ENCODE measurements around the gene NPAS3. TPM values are rescaled to one million over a fixed set of nuclear protein-coding genes. Genes with fewer than 3 reads are reported as not detected.

Gene NPAS3
- polyA plus RNA-seq, 1 donor: 1.0 TPM

DNA sequence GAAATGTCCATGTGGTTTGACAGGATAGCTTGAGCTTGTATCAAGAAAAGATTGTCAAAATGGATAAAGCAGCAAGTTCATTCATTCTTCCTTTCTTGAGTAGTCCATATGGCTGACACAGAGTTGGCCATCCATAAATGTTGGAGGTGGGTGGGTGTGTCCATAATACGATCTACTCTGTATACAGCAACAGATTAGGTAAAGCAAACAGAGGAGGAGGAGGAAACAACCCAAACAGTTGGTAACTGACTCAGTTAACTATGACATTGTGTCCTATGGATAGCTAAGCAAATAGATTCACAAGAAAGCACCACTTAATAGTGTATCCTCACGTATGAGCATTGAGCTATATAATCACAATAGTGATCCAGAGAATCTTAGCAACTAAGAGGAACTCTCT lies 868.2 kb downstream of the NPAS3 start:
- no peak for DNase-seq
- no peaks in the 10 kb centered on the region for H3K36me3 ChIP-seq (ENCODE audit: control insufficient read depth, insufficient read depth, low read length)
- no peak overlapping the region for H3K4me3 ChIP-seq (ENCODE audit: low read length)
- WGBS (ENCODE audit: insufficient coverage, low lambda C conversion rate): no CpG with 5 or more reads among the region's 2 CpGs
- H3K27me3 ChIP-seq (ENCODE audit: control insufficient read depth, insufficient read depth, low read length): peaks cover 13% of the 10 kb centered on the region
- no peak overlapping the region for H3K27ac ChIP-seq (ENCODE audit: low read length)
- no peaks in the 10 kb centered on the region for H3K4me1 ChIP-seq (ENCODE audit: control insufficient read depth, insufficient read depth, low read length)
- H3K9me3 ChIP-seq (ENCODE audit: control insufficient read depth, low read depth, low read length): no peaks in the 10 kb centered on the region

DNA sequence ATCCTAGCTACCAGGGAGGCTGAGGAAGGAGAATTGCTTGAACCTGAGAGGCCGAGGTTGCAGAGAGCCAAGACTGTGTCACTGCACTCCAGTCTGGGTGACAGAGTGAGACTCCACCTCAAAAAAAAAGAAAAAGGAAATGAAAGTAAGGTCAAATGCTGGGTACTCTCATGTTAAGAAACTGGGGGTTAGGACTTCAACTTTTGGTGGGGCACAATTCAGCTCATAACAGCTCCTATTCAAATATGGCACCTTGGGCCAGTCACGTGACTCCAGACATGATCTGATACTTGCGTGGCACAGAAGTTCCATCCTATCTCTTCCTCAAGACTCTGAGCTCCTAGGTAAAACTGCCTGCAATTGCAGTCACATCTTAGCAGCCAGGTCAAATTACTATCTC lies 869.5 kb downstream of the NPAS3 start:
- WGBS (ENCODE audit: insufficient coverage, low lambda C conversion rate): no CpG with 5 or more reads among the region's 3 CpGs
- H3K27ac ChIP-seq (ENCODE audit: low read length): no peak overlapping the region
- no peaks in the 10 kb centered on the region for H3K9me3 ChIP-seq (ENCODE audit: control insufficient read depth, low read depth, low read length)
- H3K4me1 ChIP-seq (ENCODE audit: control insufficient read depth, insufficient read depth, low read length): no peaks in the 10 kb centered on the region
- peaks cover 8% of the 10 kb centered on the region for H3K27me3 ChIP-seq (ENCODE audit: control insufficient read depth, insufficient read depth, low read length)
- no peaks in the 10 kb centered on the region for H3K36me3 ChIP-seq (ENCODE audit: control insufficient read depth, insufficient read depth, low read length)
- H3K4me3 ChIP-seq (ENCODE audit: low read length): no peak overlapping the region
- no peak for DNase-seq

DNA sequence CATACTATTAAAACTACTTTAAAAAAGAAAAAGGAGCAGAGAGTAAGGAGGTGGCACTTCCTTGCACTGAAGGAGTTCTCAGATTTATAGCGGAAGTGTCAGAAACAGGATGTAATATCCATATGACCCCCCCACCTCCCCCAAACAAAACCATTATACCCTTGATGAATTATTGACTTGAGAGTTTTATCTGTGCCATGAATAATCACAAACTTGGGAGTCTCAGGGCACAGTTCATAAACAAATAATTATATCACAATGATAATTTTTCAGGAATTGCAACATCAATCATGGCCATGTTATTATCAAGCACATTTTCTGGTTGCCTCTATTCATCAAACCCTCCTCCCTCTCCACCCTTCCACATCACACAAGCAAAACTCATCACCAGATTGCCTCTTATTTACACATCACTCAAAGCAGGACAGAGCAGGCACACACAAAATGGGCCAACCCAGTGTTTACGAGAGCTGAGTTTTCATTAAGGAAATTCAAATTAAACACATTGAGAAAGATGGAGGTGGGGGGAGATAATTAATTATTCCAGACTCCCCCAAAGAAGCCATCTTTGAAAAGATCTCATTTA lies 870.8 kb downstream of the NPAS3 start:
- no peak overlapping the region for H3K27ac ChIP-seq (ENCODE audit: low read length)
- no peaks in the 10 kb centered on the region for H3K36me3 ChIP-seq (ENCODE audit: control insufficient read depth, insufficient read depth, low read length)
- H3K4me1 ChIP-seq (ENCODE audit: control insufficient read depth, insufficient read depth, low read length): no peaks in the 10 kb centered on the region
- no peak for DNase-seq
- no peak overlapping the region for H3K4me3 ChIP-seq (ENCODE audit: low read length)
- peaks cover 11% of the 10 kb centered on the region for H3K27me3 ChIP-seq (ENCODE audit: control insufficient read depth, insufficient read depth, low read length)
- no peaks in the 10 kb centered on the region for H3K9me3 ChIP-seq (ENCODE audit: control insufficient read depth, low read depth, low read length)
- WGBS (ENCODE audit: insufficient coverage, low lambda C conversion rate): no CpG with 5 or more reads among the region's 2 CpGs

DNA sequence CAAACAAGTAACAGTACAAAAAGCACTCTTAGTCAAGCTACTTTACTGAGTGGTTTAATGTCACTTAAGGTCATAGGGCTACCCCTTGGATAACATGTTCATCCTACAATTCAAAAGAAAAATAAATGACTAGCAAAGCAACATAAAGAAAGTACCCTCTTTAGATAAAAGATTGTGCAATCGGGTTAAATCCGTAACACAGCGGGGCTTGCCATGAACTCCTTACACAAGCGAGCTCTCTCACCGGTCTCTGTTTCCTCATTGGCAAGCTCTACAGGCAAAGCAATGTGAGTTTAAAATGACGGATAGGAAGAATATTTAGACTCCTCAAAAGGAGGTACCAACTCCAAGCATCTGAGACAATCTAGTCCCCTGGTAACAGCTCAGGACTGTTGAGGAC lies 871.6 kb downstream of the NPAS3 start:
- no CpG with 5 or more reads among the region's 6 CpGs for WGBS (ENCODE audit: insufficient coverage, low lambda C conversion rate)
- Histone ChIP-seq H3K27me3 (ENCODE audit: control insufficient read depth, insufficient read depth, low read length) (peaks cover 11% of the 10 kb centered on the region), H3K36me3 (ENCODE audit: control insufficient read depth, insufficient read depth, low read length) (no peaks in the 10 kb centered on the region), H3K9me3 (ENCODE audit: control insufficient read depth, low read depth, low read length) (no peaks in the 10 kb centered on the region), H3K4me3 (ENCODE audit: low read length) (no peak overlapping the region), H3K27ac (ENCODE audit: low read length) (no peak overlapping the region), H3K4me1 (ENCODE audit: control insufficient read depth, insufficient read depth, low read length) (no peaks in the 10 kb centered on the region)
- no peak for DNase-seq

DNA sequence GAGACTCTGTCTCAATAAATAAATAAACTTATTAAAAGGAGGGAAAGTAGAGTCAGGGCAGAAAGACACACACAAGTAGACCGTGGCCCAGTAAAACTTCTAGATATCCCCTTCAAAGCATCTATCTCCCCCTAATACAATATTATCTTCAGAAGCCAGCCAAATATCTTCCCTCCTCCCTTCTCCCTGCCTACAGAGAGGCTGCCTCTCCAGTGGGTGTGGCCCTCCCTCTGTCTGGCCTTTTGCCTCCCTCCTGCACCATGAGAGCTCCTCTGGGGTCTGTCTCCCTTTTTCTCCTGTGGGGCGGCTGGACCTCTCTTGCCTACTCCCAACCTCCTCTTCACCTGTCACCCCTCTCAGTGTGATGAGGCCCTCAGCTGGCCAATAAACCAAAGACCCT lies 873.0 kb downstream of the NPAS3 start:
- 100% methylated on average over 1 of the region's 2 CpGs for whole genome bisulfite sequencing (ENCODE audit: insufficient coverage, low lambda C conversion rate)
- H3K4me1 ChIP-seq (ENCODE audit: control insufficient read depth, insufficient read depth, low read length): no peaks in the 10 kb centered on the region
- DNase-seq: no peak

DNA sequence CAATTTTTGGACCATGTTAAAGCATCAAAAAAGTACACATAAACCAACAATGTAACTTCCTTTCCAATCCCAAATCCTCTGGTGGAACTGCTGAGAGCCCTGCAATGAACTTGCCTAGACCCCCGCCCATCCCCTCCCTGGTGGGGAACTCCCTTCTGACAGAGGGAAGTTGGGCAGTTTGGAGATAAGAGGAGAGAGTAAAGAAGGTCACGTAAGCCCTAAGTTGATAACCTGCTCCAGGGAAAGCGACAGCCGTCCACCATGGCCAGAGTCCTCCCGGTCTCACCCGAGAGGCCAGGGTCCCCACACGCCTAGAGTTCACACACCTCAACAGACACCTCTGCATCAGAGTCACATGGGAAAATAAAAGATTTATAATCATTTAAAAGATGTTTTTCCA lies 873.5 kb downstream of the NPAS3 start:
- no peaks in the 10 kb centered on the region for H3K9me3 ChIP-seq (ENCODE audit: control insufficient read depth, low read depth, low read length)
- no peak overlapping the region for H3K27ac ChIP-seq (ENCODE audit: low read length)
- no peaks in the 10 kb centered on the region for H3K4me1 ChIP-seq (ENCODE audit: control insufficient read depth, insufficient read depth, low read length)
- WGBS (ENCODE audit: insufficient coverage, low lambda C conversion rate): no CpG with 5 or more reads among the region's 7 CpGs
- no peak overlapping the region for H3K4me3 ChIP-seq (ENCODE audit: low read length)
- peaks cover 11% of the 10 kb centered on the region for H3K27me3 ChIP-seq (ENCODE audit: control insufficient read depth, insufficient read depth, low read length)
- no peaks in the 10 kb centered on the region for H3K36me3 ChIP-seq (ENCODE audit: control insufficient read depth, insufficient read depth, low read length)
- no peak for DNase-seq

More for the DNA sequence above, 873.0 kb downstream of the NPAS3 start:
- peaks cover 11% of the 10 kb centered on the region for H3K27me3 ChIP-seq (ENCODE audit: control insufficient read depth, insufficient read depth, low read length)
- no peak overlapping the region for H3K4me3 ChIP-seq (ENCODE audit: low read length)
- no peaks in the 10 kb centered on the region for H3K9me3 ChIP-seq (ENCODE audit: control insufficient read depth, low read depth, low read length)
- no peak overlapping the region for H3K27ac ChIP-seq (ENCODE audit: low read length)
- H3K36me3 ChIP-seq (ENCODE audit: control insufficient read depth, insufficient read depth, low read length): no peaks in the 10 kb centered on the region

DNA sequence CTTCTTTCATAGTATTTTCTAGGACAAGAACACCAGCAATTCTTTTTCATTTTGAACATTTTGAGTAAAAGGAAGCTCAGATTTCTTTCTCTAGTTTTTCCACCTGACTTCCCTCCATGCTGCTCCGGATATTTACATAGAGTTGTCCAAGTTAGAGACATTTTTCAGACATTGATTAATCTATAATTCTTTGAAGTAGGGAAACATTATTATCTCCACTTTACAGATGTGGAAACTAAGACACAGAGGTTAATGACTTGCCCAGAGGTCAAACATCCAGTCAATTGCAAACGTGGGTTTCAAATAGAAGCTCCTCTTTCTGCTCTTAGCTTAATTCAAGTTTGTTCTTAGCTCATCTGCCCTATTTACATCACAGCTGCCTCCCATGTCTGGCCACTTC lies 873.9 kb downstream of the NPAS3 start:
- Histone ChIP-seq H3K4me3 (ENCODE audit: low read length) (no peak overlapping the region), H3K27me3 (ENCODE audit: control insufficient read depth, insufficient read depth, low read length) (peaks cover 11% of the 10 kb centered on the region), H3K9me3 (ENCODE audit: control insufficient read depth, low read depth, low read length) (no peaks in the 10 kb centered on the region), H3K4me1 (ENCODE audit: control insufficient read depth, insufficient read depth, low read length) (no peaks in the 10 kb centered on the region), H3K36me3 (ENCODE audit: control insufficient read depth, insufficient read depth, low read length) (no peaks in the 10 kb centered on the region), H3K27ac (ENCODE audit: low read length) (no peak overlapping the region)
- no CpG with 5 or more reads among the region's 2 CpGs for WGBS (ENCODE audit: insufficient coverage, low lambda C conversion rate)
- DNase-seq: no peak

DNA sequence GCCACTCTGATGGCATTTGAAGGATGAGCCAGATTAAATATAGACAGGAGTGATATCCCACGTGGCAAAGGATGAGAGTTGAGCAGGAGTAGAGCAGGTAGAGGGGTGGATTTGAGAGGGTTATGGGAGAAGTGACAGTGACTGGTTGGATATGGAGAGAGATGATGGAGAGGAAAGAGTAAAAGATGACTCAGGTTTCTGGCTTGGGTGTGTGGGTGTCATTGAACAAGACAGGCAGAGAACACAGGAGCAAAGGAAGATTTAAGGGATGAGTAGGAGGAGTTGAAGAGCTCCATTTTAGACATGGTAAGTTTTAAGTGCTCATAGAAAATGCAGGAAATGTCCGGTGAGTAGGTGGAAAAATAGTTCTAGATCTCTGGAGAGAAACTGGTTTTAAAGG lies 875.3 kb downstream of the NPAS3 start:
- Histone ChIP-seq H3K36me3 (ENCODE audit: control insufficient read depth, insufficient read depth, low read length) (no peaks in the 10 kb centered on the region), H3K27me3 (ENCODE audit: control insufficient read depth, insufficient read depth, low read length) (peaks cover 11% of the 10 kb centered on the region), H3K4me3 (ENCODE audit: low read length) (no peak overlapping the region), H3K9me3 (ENCODE audit: control insufficient read depth, low read depth, low read length) (no peaks in the 10 kb centered on the region), H3K4me1 (ENCODE audit: control insufficient read depth, insufficient read depth, low read length) (no peaks in the 10 kb centered on the region), H3K27ac (ENCODE audit: low read length) (no peak overlapping the region)
- no peak for DNase-seq
- WGBS (ENCODE audit: insufficient coverage, low lambda C conversion rate): 71% methylated on average over 1 of the region's 2 CpGs

DNA sequence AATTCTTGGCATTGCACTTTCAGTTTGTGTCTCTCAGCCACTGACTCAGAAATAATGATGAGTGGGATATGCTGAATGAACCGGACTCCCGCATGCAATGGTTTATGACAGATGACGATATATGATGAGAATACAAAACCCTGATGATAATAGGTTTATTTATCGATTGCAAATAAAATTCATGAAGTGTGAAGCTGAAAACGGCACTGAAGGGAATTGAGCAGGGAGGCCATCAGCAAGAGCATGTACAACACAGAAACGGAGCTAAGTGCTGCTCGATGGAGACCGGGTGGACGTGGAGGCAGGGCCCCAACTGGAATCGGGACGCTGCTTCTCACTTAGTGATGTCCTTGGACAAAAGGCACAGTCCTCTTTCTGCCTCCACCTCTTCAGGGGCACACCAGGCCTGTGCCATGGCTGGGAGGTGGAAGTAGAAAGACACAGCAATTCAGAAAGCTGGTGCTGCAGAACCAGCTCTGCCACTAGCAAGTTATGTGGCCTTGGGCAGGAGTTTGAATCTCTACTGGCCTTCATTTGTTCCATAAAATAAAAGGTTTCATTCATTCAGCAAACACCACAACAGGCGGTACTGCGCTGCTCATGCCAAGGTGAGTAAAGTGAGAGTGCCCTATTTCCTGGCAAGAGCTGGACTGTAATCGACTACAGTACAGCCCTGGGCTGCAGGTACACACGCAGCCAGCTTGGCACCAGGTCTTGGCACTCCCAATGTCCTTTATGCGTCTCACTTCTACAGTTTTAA lies 895.2 kb downstream of the NPAS3 start:
- Histone ChIP-seq H3K4me3 (ENCODE audit: low read length) (no peak overlapping the region), H3K27me3 (ENCODE audit: control insufficient read depth, insufficient read depth, low read length) (no peaks in the 10 kb centered on the region), H3K36me3 (ENCODE audit: control insufficient read depth, insufficient read depth, low read length) (no peaks in the 10 kb centered on the region), H3K9me3 (ENCODE audit: control insufficient read depth, low read depth, low read length) (no peaks in the 10 kb centered on the region), H3K4me1 (ENCODE audit: control insufficient read depth, insufficient read depth, low read length) (no peaks in the 10 kb centered on the region), H3K27ac (ENCODE audit: low read length) (no peak overlapping the region)
- no peak for DNase-seq
- 100% methylated on average over 2 of the region's 16 CpGs for WGBS (ENCODE audit: insufficient coverage, low lambda C conversion rate)

DNA sequence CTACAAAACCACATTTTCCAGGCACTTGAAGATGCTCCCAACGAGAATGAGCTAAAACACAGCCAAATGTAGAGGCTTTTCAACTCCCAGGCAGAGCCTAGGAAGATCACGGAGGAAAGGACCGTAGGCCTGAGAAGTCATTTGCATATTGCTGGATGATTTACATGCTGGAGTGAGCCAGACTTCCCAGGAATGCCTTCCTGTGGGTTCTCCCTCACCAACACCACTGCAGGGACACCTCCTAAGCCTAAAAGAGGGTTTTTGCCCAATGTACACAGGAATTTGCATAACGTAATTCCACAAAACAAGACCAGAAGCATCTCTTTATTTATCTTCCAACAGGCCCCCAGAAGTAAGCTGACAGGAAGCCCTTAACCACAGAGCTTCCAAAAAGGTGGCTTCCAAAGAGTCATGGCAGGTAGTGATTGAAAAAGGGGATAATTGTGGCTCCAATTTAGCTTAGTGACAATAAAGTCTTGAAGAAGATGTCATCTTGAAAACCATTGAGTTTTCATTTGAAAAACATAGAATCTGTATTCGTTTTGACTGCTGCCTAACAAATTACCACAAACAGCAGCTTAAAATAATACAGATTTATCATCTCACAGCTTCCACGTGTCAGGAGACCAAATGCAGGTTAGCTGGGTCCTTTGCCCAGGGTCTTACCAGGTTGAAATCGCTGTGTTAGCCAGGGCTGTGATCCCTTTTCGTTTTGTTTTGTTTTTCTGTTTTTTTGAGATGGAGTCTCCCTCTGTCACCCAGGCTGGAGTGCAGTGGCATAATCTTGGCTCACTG lies 896.0 kb downstream of the NPAS3 start:
- DNase-seq: no peak
- Histone ChIP-seq H3K4me1 (ENCODE audit: control insufficient read depth, insufficient read depth, low read length) (no peaks in the 10 kb centered on the region), H3K9me3 (ENCODE audit: control insufficient read depth, low read depth, low read length) (no peaks in the 10 kb centered on the region), H3K36me3 (ENCODE audit: control insufficient read depth, insufficient read depth, low read length) (no peaks in the 10 kb centered on the region), H3K27ac (ENCODE audit: low read length) (no peak overlapping the region), H3K27me3 (ENCODE audit: control insufficient read depth, insufficient read depth, low read length) (no peaks in the 10 kb centered on the region), H3K4me3 (ENCODE audit: low read length) (no peak overlapping the region)
- 89% methylated on average over 3 of the region's 8 CpGs for WGBS (ENCODE audit: insufficient coverage, low lambda C conversion rate)
